Cardiac muscle cell (in vitro differentiated cells and primary cell): ENCODE results near the gene PDE4A. TPM values are rescaled to one million over a fixed set of nuclear protein-coding genes. Genes with fewer than 3 reads are reported as not detected.

Experiments
- DNase-seq, 2 donors: peaks; one replicate each; pipeline versions ENCODE4 v3.0.0 to v3.0.0-alpha.2; 2010 to 2017; ENCODE audit warnings: low read depth in 1 of 2, low spot score in 1 of 2
- H3K27ac ChIP-seq: fragments of 200-600 bp; sonication (generic); 2 replicates; pipeline ENCODE4 v1.5.1; 2016
- H3K27me3 ChIP-seq: fragments of 200-600 bp; sonication (generic); 2 replicates; pipeline ENCODE4 v1.6.0; 2016; ENCODE audit warnings: control low read depth
- H3K36me3 ChIP-seq: fragments of 200-600 bp; sonication (generic); 2 replicates; pipeline ENCODE4 v1.5.1; 2016; ENCODE audit warnings: control low read depth
- H3K4me1 ChIP-seq: fragments of 200-600 bp; sonication (generic); 2 replicates; pipeline ENCODE4 v1.8.1; 2017; ENCODE audit warnings: low read depth, mild to moderate bottlenecking, mixed run types
- H3K4me3 ChIP-seq: fragments of 200-600 bp; sonication (generic); 2 replicates; pipeline ENCODE4 v1.5.1; 2016; ENCODE audit warnings: mild to moderate bottlenecking
- H3K9me3 ChIP-seq: fragments of 200-600 bp; sonication (generic); 2 replicates; pipeline ENCODE4 v1.5.1; 2017; ENCODE audit warnings: low read depth, mild to moderate bottlenecking, control low read depth
- CTCF ChIP-seq: IDR thresholded peaks from 2 replicates; pipeline ENCODE4 v1.5.1; 2012; ENCODE audit warnings: low read depth, mild to moderate bottlenecking, low read length
- polyA plus RNA-seq: library from polyadenylated mRNA; unstranded; fragments of >200 nt; fragmentation: Nextera tagmentation; extraction: Ambion mirVana; gene quantifications from 2 replicates; pipeline ENCODE4 v1.2.1, GENCODE V29; 2016
- total RNA-seq: library from RNA; depleted of rRNA; stranded (reverse); fragments of >200 nt; gene quantifications from 2 replicates; pipeline ENCODE4 v1.2.3, GENCODE V29; 2016

PDE4A gene
- total and polyA plus RNA-seq, 2 experiments from 2014 or later, result 2.4 to 2.5 TPM

GRCh38 chr19:10431943-10432735 is 11.8 kb downstream of the PDE4A start:
- Histone ChIP-seq H3K27ac (no peak overlapping the region), H3K27me3 (peaks cover 58% of the 10 kb centered on the region), H3K9me3 (no peaks in the 10 kb centered on the region), H3K4me1 (peaks cover 4% of the 10 kb centered on the region), H3K36me3 (no peaks in the 10 kb centered on the region), H3K4me3 (peak overlapping the region; percentile 12)
- no peak for TF ChIP-seq CTCF
- DNase-seq, result peak; percentile 55 to 58

GRCh38 chr19:10432736-10433130 is 12.4 kb downstream of the PDE4A start:
- Histone ChIP-seq H3K9me3 (no peaks in the 10 kb centered on the region), H3K27ac (no peak overlapping the region), H3K36me3 (no peaks in the 10 kb centered on the region), H3K4me3 (no peak overlapping the region), H3K4me1 (peaks cover 4% of the 10 kb centered on the region), H3K27me3 (peaks cover 53% of the 10 kb centered on the region)
- no peak for DNase-seq
- no peak for TF ChIP-seq CTCF

- TF ChIP-seq CTCF, result no peak
- no peaks in the 10 kb centered on the region for H3K36me3 ChIP-seq
- DNase-seq, result no peak
- H3K27me3 ChIP-seq, result peaks cover 49% of the 10 kb centered on the region
- no peak overlapping the region for H3K4me3 ChIP-seq
- peaks cover 4% of the 10 kb centered on the region for H3K4me1 ChIP-seq
- no peaks in the 10 kb centered on the region for H3K9me3 ChIP-seq
- H3K27ac ChIP-seq, result no peak overlapping the region
These were observed 12.8 kb downstream of the PDE4A start for GRCh38 chr19:10433131-10433536.

GRCh38 chr19:10439588-10439987 is 19.2 kb downstream of the PDE4A start:
- Histone ChIP-seq H3K36me3 (no peaks in the 10 kb centered on the region), H3K27ac (no peak overlapping the region), H3K4me3 (no peak overlapping the region), H3K4me1 (no peaks in the 10 kb centered on the region), H3K27me3 (no peaks in the 10 kb centered on the region), H3K9me3 (no peaks in the 10 kb centered on the region)
- no peak for DNase-seq
- no peak for TF ChIP-seq CTCF

- H3K4me3 ChIP-seq, result no peak overlapping the region
- no peak for TF ChIP-seq CTCF
- no peak for DNase-seq
- H3K27me3 ChIP-seq, result no peaks in the 10 kb centered on the region
- no peaks in the 10 kb centered on the region for H3K9me3 ChIP-seq
- no peaks in the 10 kb centered on the region for H3K36me3 ChIP-seq
- no peak overlapping the region for H3K27ac ChIP-seq
- H3K4me1 ChIP-seq, result no peaks in the 10 kb centered on the region
These were observed 22.4 kb downstream of the PDE4A start for GRCh38 chr19:10442698-10443097.
